ENCODE results near the gene AFF2.

AFF2 gene

DNA sequence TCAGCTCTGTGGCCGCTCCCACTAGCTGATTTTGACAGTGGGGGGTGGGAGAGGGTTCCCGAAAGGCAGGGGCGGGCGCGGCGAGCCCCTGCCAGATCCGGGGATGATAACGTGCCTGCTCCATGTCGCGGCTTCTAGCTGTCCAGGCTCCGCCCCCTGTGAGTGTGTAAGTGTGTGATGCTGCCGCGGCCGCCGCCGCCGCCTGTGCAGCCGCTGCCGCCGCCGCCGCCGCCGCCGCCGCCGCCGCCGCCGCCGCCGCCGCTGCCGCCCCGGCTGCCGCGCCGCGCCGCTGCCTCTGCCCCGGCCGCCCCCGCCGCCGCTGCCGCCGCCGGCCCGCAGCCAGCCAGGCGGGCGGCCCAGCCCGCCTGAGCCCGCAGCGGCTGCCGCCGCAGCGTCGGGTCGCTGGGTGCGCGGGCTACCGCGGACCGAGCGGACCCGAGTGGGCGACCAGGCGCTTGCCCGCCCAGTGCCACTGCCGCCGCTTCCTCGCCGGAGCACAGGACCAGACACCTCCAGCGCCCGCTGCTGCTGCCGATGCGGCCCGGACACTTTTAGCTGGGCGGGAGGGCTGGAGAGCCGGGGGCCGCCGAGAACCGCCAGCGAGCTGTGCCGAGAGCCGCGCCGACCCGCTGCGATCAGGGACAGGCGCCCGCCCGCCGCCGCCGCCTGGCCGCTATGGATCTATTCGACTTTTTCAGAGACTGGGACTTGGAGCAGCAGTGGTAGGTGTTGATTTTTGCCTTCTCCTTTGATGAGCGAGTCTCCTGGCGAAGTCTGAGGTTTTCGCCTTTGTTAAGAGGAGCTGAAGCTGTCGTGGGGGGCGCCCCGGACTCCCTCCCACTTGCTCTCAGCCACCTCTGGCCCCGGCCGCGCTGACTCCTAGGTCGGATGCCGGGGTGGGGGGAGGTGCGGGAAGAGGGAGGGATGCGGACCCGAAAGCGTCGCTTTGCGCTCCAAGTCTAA lies at the start of gene AFF2:
TSS of gene AFF2 (plus strand) at position 195 of the 963 bp plus-strand sequence. CDS start at position 676, 481 bp downstream.
- Histone ChIP-seq H3K4me3 (ENCODE audit: low read length) (peak within 1 kb of the TSS; percentile 39), H2AFZ (ENCODE audit: low read depth, low read length) (peak within 1 kb of the TSS; percentile 57), H3K27me3 (ENCODE audit: insufficient read depth, low read length) (peaks cover 27% of the 10 kb centered on the region)

DNA sequence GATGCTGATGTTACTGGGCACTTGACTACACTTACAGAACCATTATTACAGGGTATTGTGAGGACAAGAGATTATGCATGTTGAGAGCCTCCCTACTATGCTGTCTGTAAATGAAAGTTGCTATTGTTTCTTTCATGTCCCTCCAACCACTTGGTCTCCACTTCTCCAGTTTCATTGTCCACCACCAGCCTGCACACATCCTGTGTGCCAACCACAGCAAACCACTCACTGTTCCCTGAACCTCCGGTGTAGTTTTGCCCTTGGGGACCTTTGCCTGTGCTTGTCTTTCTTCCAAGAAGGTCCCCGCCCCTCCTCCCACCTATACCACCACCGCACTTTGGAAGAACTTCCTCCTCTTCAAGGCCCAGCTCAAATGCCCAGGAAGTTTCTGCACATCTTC lies 43.1 kb upstream of the AFF2 start:
- Histone ChIP-seq H3K4me3 (ENCODE audit: low read length) (no peak overlapping the region), H3K36me3 (ENCODE audit: insufficient read depth, low read length) (no peaks in the 10 kb centered on the region), H2AFZ (ENCODE audit: low read depth, low read length) (no peak overlapping the region), H3K27me3 (ENCODE audit: insufficient read depth, low read length) (no peaks in the 10 kb centered on the region), H3K4me1 (ENCODE audit: insufficient read depth, low read length) (no peaks in the 10 kb centered on the region), H3K9me3 (ENCODE audit: low read length) (no peaks in the 10 kb centered on the region)

More for the DNA sequence above, at the start of gene AFF2:
- peaks cover 2% of the 10 kb centered on the region for H3K4me1 ChIP-seq (ENCODE audit: insufficient read depth, low read length)
- H3K9me3 ChIP-seq (ENCODE audit: low read length): no peaks in the 10 kb centered on the region
- H3K36me3 ChIP-seq (ENCODE audit: insufficient read depth, low read length): no peaks in the 10 kb centered on the region

DNA sequence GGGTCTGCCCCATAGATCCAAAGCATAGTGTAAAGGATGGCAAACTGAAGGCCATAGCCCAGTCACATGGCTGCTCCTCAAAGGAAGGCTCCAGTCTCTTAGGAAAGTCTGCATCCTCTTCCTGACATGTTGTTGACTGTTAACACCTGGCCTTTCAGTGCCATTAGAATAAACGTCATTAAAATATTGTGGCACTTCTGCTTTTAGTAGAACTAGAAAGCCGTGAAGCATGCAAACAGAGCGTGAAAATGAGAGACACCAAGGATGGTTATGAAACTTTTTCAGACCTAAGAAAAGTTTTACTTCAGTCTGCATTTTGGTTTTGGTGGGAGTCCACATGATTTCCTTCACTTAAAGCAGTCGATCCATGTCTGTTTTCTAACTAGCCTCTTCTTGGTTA lies 41.1 kb upstream of the AFF2 start:
- no peaks in the 10 kb centered on the region for H3K4me1 ChIP-seq (ENCODE audit: insufficient read depth, low read length)
- H3K36me3 ChIP-seq (ENCODE audit: insufficient read depth, low read length): no peaks in the 10 kb centered on the region
- H3K4me3 ChIP-seq (ENCODE audit: low read length): no peak overlapping the region
- H3K9me3 ChIP-seq (ENCODE audit: low read length): no peaks in the 10 kb centered on the region
- H3K27me3 ChIP-seq (ENCODE audit: insufficient read depth, low read length): no peaks in the 10 kb centered on the region
- H2AFZ ChIP-seq (ENCODE audit: low read depth, low read length): no peak overlapping the region

DNA sequence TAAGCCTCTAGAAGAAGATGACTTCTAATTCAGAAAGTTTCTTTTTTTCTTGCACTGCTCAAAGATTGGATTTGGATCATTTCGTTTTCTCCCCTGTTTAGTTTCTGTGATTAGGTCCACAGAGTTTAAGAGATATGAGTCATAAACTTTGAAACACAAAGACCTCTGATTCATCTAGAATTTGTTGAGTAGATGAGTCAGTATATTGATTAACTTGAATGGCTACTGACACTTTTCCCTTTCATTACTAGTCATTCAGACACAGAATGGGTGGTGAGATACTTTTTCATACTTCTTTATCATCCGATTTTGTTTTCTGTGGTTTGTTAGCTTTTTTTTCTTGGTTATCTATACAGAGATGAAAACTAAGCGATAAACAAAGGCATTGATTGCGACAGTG lies 34.1 kb upstream of the AFF2 start:
- H3K36me3 ChIP-seq (ENCODE audit: insufficient read depth, low read length): no peaks in the 10 kb centered on the region

DNA sequence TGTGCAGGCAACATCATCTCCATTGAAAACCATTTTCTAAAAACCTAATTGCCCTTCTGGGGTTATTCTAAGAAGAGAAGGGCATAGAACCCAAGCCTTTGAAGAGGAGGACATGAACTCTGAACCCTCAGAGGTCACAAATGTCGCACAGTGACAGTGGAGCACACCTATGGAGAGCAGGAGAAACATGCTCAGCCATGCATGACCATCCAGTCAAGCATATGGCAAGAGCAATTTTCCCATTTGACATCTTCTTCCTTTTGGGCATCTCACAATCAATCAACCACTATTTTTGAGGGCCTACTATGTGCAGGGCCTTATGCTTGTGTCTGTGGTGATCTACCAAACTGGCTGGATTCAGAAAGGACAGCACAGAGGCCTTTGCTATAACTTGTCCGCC lies 30.1 kb upstream of the AFF2 start:
- Histone ChIP-seq H3K27me3 (ENCODE audit: insufficient read depth, low read length) (no peaks in the 10 kb centered on the region), H3K36me3 (ENCODE audit: insufficient read depth, low read length) (no peaks in the 10 kb centered on the region), H3K4me3 (ENCODE audit: low read length) (no peak overlapping the region), H3K9me3 (ENCODE audit: low read length) (no peaks in the 10 kb centered on the region), H2AFZ (ENCODE audit: low read depth, low read length) (no peak overlapping the region), H3K4me1 (ENCODE audit: insufficient read depth, low read length) (no peaks in the 10 kb centered on the region)

More for the DNA sequence above, 34.1 kb upstream of the AFF2 start:
- no peak overlapping the region for H3K4me3 ChIP-seq (ENCODE audit: low read length)
- H3K9me3 ChIP-seq (ENCODE audit: low read length): no peaks in the 10 kb centered on the region
- H3K4me1 ChIP-seq (ENCODE audit: insufficient read depth, low read length): no peaks in the 10 kb centered on the region
- no peak overlapping the region for H2AFZ ChIP-seq (ENCODE audit: low read depth, low read length)
- H3K27me3 ChIP-seq (ENCODE audit: insufficient read depth, low read length): no peaks in the 10 kb centered on the region

DNA sequence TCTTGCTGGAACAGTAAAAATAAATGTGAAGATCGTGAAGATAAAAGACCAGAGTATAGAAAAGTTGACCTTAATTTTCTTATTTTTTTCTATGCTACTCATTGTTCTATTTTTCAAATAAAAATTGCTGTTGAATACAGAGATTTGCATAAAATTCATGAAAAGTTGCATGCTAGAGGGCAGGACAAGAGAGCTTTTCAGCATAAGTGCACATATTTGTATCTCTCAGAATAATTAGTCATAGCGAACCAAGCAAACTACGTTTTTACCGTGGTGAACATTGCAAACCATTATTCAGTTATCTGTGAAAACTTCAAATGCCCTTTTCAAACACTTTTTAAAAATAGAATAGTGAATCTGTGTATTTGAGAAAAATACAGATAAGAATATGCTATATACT lies 26.4 kb upstream of the AFF2 start:
- Histone ChIP-seq H3K4me1 (ENCODE audit: insufficient read depth, low read length) (no peaks in the 10 kb centered on the region), H3K4me3 (ENCODE audit: low read length) (no peak overlapping the region), H2AFZ (ENCODE audit: low read depth, low read length) (no peak overlapping the region), H3K36me3 (ENCODE audit: insufficient read depth, low read length) (no peaks in the 10 kb centered on the region), H3K27me3 (ENCODE audit: insufficient read depth, low read length) (no peaks in the 10 kb centered on the region), H3K9me3 (ENCODE audit: low read length) (no peaks in the 10 kb centered on the region)

DNA sequence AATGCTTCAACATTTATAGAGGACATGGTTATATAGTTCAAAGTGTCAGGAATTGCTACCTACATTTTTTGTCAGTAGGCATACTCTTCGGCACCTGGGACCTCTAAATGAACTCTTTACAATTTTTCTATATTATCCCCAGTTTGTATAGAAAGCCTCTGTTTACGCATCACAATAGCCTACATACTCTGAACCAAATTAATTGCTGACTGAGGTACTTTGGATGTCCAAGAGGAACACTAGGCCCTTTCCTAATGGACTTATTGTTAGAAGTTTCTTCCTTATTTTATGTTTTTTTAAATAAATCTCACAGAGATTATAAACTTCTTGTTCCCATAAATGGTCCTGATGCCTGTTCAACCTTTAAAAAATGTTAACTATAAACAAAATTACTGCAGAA lies 8.4 kb upstream of the AFF2 start:
- H3K4me3 ChIP-seq (ENCODE audit: low read length): no peak overlapping the region

DNA sequence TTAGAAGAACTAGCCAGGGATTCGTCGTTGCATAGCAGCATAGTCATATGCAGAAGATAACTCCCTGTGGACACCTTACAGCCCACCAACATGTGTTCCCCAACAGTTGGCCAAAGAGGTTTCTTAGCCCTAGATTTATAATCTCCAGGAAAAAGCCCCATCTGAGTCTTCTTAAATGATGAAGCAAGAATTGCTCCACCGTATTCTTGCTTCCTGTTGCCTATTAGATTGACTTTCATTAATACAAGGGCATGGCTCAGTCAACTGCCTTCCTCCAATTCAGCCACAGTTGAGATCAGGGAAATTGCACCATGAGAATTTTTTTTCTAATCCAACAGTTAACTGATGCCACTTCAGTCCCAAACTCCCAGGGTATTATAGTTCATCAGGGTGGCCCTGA lies 5.2 kb upstream of the AFF2 start:
- H3K9me3 ChIP-seq (ENCODE audit: low read length): no peaks in the 10 kb centered on the region
- H2AFZ ChIP-seq (ENCODE audit: low read depth, low read length): no peak overlapping the region
- no peaks in the 10 kb centered on the region for H3K36me3 ChIP-seq (ENCODE audit: insufficient read depth, low read length)
- H3K4me3 ChIP-seq (ENCODE audit: low read length): no peak overlapping the region
- H3K27me3 ChIP-seq (ENCODE audit: insufficient read depth, low read length): peaks cover 6% of the 10 kb centered on the region
- H3K4me1 ChIP-seq (ENCODE audit: insufficient read depth, low read length): no peaks in the 10 kb centered on the region

More for the DNA sequence above, 8.4 kb upstream of the AFF2 start:
- Histone ChIP-seq H2AFZ (ENCODE audit: low read depth, low read length) (no peak overlapping the region), H3K36me3 (ENCODE audit: insufficient read depth, low read length) (no peaks in the 10 kb centered on the region), H3K27me3 (ENCODE audit: insufficient read depth, low read length) (no peaks in the 10 kb centered on the region), H3K9me3 (ENCODE audit: low read length) (no peaks in the 10 kb centered on the region), H3K4me1 (ENCODE audit: insufficient read depth, low read length) (no peaks in the 10 kb centered on the region)

DNA sequence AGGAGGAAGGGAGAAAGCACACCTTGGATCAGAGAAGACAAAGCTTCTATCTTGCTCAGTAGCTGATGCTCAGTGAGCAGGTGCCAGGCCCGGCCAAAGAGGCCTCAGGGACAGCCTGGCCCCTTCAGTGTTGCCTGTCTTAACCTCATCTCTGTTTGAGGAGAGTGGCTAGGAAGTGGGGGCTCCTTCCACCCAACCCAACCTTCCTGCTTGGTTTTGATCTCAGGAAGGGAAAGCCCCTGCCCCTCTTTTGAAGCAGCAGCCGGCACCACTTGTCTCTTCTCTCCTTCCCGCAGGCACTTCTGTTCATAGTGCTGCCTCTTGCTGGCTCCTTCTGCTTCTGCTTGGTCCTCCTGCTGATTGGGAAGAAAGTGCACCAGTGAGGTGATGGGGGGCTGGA lies 2.4 kb upstream of the AFF2 start:
- H3K9me3 ChIP-seq (ENCODE audit: low read length): no peaks in the 10 kb centered on the region

DNA sequence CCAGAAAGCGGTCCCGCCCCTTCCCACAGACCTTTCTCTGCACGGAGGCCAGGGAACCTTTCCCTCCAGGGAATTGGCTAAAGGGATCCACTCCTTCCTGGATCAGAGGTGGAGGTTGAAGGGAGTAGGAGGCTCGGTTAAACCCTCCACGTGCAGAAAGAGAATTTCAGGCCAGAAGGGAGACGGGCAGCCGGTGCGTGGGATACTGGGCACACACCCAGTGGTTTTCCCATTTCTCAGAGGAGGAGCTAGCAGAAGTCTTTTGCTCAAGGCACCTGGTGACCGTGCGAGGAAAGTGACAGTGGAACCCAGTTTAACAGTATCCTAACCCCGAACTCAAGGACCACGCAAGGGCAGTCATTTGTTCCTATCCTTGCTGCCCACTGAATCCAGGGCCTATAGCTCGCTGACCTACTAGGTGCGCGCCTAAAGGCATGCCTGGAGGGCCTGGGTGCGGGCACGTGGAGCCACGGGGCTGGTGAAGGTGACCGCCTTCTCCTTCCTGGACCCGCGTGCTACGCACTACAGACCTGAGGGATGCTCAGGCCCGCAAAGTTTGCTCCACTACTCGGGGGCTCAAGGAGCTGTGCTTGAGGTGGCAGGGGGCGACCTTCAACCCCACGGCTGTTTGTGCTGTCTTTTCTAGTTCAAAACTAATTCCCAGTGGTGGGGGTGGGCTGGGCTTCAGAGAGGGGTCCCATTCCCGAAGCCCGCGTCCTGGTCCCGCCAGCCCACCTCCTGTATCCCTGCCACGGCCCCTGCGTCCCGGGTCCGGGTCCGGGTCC lies 587 bp upstream of the AFF2 start:
- Histone ChIP-seq H3K4me3 (ENCODE audit: low read length) (peak overlapping the region; percentile 18), H3K27me3 (ENCODE audit: insufficient read depth, low read length) (peaks cover 25% of the 10 kb centered on the region), H2AFZ (ENCODE audit: low read depth, low read length) (no peak overlapping the region)

More for the DNA sequence above, 2.4 kb upstream of the AFF2 start:
- H3K36me3 ChIP-seq (ENCODE audit: insufficient read depth, low read length): no peaks in the 10 kb centered on the region
- H3K4me1 ChIP-seq (ENCODE audit: insufficient read depth, low read length): peaks cover 2% of the 10 kb centered on the region
- H3K27me3 ChIP-seq (ENCODE audit: insufficient read depth, low read length): peaks cover 16% of the 10 kb centered on the region
- H3K4me3 ChIP-seq (ENCODE audit: low read length): no peak overlapping the region
- no peak overlapping the region for H2AFZ ChIP-seq (ENCODE audit: low read depth, low read length)

DNA sequence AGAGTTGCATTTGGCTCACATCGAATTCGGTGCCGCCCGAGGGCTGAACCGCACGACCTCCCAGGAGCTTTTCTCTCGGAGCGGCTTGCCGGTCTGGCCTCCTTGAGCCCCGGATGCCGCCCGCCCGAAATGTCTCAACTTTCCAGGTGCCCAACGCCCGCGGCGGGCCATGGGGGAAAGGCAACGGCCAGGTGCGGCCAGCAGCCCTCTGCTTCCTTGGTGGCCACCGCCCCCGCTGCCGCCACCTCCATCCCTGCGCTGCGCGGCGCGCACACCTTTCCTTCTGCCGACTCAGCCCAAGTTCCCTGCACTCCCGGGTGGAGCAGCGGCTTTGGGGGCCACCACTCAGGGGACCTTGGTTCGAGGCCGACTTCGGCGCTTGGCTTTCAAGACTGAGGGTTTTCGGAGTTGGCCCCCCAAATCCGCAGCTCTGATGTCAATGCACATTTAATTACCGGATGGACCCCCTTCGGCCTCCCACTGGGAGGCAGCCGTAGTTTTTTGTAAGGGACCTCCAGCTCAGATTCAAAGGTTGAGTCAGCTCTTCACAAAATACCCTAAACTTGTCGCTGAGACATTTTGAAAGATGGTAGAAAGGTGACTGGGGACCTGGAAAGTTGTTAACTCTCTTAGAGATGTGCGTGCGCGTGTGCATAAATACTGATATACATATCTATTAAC lies 1.1 kb downstream of the AFF2 start:
- Histone ChIP-seq H3K4me1 (ENCODE audit: insufficient read depth, low read length) (peaks cover 2% of the 10 kb centered on the region), H2AFZ (ENCODE audit: low read depth, low read length) (peak overlapping the region; percentile 57), H3K36me3 (ENCODE audit: insufficient read depth, low read length) (no peaks in the 10 kb centered on the region), H3K9me3 (ENCODE audit: low read length) (no peaks in the 10 kb centered on the region), H3K27me3 (ENCODE audit: insufficient read depth, low read length) (peaks cover 30% of the 10 kb centered on the region), H3K4me3 (ENCODE audit: low read length) (peak overlapping the region; percentile 39)

More for the DNA sequence above, 587 bp upstream of the AFF2 start:
- Histone ChIP-seq H3K9me3 (ENCODE audit: low read length) (no peaks in the 10 kb centered on the region), H3K4me1 (ENCODE audit: insufficient read depth, low read length) (peaks cover 2% of the 10 kb centered on the region), H3K36me3 (ENCODE audit: insufficient read depth, low read length) (no peaks in the 10 kb centered on the region)

DNA sequence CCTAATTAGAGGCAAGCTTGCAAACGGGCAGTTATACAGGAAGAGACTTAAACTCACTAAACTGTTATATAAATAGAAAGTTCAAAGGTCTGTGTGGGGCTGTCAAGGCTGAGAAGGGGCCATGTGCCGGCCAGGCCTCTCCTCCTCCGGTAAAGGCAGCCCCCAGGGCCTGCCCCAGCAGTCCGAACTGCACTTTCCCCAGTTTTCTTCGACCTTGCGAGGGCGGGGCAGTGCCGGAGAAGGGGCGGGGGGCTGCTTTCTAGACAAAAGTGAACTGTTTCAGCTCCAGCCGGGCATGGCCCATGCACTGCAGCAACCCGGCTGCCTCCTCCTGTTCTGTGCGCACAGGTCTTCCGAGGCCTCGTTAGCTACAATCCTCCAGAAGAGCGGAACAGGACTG lies 4.1 kb downstream of the AFF2 start:
- Histone ChIP-seq H3K9me3 (ENCODE audit: low read length) (no peaks in the 10 kb centered on the region), H2AFZ (ENCODE audit: low read depth, low read length) (no peak overlapping the region), H3K27me3 (ENCODE audit: insufficient read depth, low read length) (peaks cover 24% of the 10 kb centered on the region), H3K4me3 (ENCODE audit: low read length) (no peak overlapping the region), H3K36me3 (ENCODE audit: insufficient read depth, low read length) (no peaks in the 10 kb centered on the region), H3K4me1 (ENCODE audit: insufficient read depth, low read length) (peaks cover 2% of the 10 kb centered on the region)

DNA sequence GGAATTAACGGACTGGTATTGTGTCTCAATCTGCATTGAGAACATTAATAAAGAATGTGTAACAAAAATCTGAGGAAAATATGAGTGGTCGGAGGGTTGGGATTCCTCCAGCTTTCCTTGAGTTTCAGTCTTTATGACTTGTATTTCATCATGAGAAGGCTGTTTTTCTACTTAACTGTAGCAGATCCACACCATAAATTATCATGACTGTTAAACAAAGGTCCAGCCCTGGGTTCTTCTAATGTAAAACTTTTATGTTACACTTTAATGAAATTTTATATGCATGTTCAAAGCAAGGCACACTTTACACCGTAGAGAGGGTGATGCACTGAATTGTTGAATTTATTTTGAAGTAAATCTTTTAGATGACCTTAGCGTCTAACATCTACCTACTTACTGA lies 7.0 kb downstream of the AFF2 start:
- Histone ChIP-seq H3K36me3 (ENCODE audit: insufficient read depth, low read length) (no peaks in the 10 kb centered on the region), H2AFZ (ENCODE audit: low read depth, low read length) (no peak overlapping the region), H3K27me3 (ENCODE audit: insufficient read depth, low read length) (peaks cover 17% of the 10 kb centered on the region), H3K9me3 (ENCODE audit: low read length) (no peaks in the 10 kb centered on the region), H3K4me3 (ENCODE audit: low read length) (no peak overlapping the region), H3K4me1 (ENCODE audit: insufficient read depth, low read length) (no peaks in the 10 kb centered on the region)
